SK-N-SH (cell line): ENCODE measurements around the gene ADAMTSL1.

ENCODE experiments used
- ELF1 ChIP-seq: IDR thresholded peaks from 2 replicates; pipeline ENCODE4 v1.4.0; 2012
- EP300 ChIP-seq, 2 experiments: IDR thresholded peaks; 2 replicates each; pipeline versions ENCODE4 v1.4.0 to v1.6.1; 2012; ENCODE audit warnings: borderline replicate concordance in 1 of 2, low read depth in 1 of 2, low read length in 1 of 2
- GABPA ChIP-seq: IDR thresholded peaks from 2 replicates; pipeline ENCODE4 v1.4.0; 2012; ENCODE audit warnings: low read depth, mild to moderate bottlenecking
- TAF1 ChIP-seq: IDR thresholded peaks from 2 replicates; pipeline ENCODE4 v1.6.1; 2012; ENCODE audit warnings: low read depth, mild to moderate bottlenecking, low read length, moderate library complexity, borderline replicate concordance
- TF ChIP-seq, protein P1 (sequence below): fragments of 200-600 bp; sonication (generic); IDR thresholded peaks from 2 replicates; pipeline ENCODE4 v1.6.1; 2017; ENCODE audit warnings: antibody characterized with exemption, mild to moderate bottlenecking, moderate library complexity

- TF ChIP-seq EP300 (IDR thresholded peaks at IDR 0.05; ENCODE audit: borderline replicate concordance in 1 of 2, low read depth in 1 of 2, low read length in 1 of 2) (no peak), GABPA (no peak), TAF1 (no peak), ELF1 (no peak)
- TF ChIP-seq, protein P1, sequence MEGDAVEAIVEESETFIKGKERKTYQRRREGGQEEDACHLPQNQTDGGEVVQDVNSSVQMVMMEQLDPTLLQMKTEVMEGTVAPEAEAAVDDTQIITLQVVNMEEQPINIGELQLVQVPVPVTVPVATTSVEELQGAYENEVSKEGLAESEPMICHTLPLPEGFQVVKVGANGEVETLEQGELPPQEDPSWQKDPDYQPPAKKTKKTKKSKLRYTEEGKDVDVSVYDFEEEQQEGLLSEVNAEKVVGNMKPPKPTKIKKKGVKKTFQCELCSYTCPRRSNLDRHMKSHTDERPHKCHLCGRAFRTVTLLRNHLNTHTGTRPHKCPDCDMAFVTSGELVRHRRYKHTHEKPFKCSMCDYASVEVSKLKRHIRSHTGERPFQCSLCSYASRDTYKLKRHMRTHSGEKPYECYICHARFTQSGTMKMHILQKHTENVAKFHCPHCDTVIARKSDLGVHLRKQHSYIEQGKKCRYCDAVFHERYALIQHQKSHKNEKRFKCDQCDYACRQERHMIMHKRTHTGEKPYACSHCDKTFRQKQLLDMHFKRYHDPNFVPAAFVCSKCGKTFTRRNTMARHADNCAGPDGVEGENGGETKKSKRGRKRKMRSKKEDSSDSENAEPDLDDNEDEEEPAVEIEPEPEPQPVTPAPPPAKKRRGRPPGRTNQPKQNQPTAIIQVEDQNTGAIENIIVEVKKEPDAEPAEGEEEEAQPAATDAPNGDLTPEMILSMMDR, result no peak
These were observed 101.7 kb downstream of the ADAMTSL1 start for GRCh38 chr9:18575686-18576085.
